WTC11 (cell line): ENCODE results near the gene DNAJC12. TPM values are rescaled to one million over a fixed set of nuclear protein-coding genes. Genes with fewer than 3 reads are reported as not detected.

Experiments
- ATAC-seq: fragments of 200-7000 bp; cut with Tn5 transposase; 2 replicates; pipeline ENCODE4 v1.10.0; 2021; ENCODE audit warnings: mild to moderate bottlenecking, moderate library complexity
- CTCF ChIA-PET: fragments of 300-600 bp; sonication (Branson Sonifier 250); formaldehyde crosslinking; loops from one replicate; lab custom pipeline; 2021; ENCODE audit warnings: antibody characterized with exemption; lab: Charles Lee
- POLR2A ChIA-PET: fragments of 350-600 bp; sonication (Branson Sonifier 250); formaldehyde crosslinking; loops from one replicate; lab custom pipeline; 2021; ENCODE audit warnings: antibody characterized with exemption; lab: Charles Lee
- DNase-seq: peaks from one replicate; pipeline ENCODE4 v3.0.0; 2021; ENCODE audit warnings: low spot score
- H3K27ac Mint-ChIP-seq: 2 replicates; pipeline ENCODE4 v1.8.0; 2021; ENCODE audit warnings: mixed read lengths
- H3K27me3 Mint-ChIP-seq: 2 replicates; pipeline ENCODE4 v1.8.0; 2021; ENCODE audit warnings: low read depth, mild to moderate bottlenecking, moderate library complexity, mixed read lengths
- H3K36me3 Mint-ChIP-seq: 2 replicates; pipeline ENCODE4 v1.8.0; 2021; ENCODE audit warnings: mixed read lengths
- H3K4me1 Mint-ChIP-seq: 2 replicates; pipeline ENCODE4 v1.8.0; 2022; ENCODE audit warnings: mixed read lengths
- H3K4me3 Mint-ChIP-seq: 2 replicates; pipeline ENCODE4 v1.8.0; 2021; ENCODE audit warnings: mild to moderate bottlenecking, moderate library complexity, mixed read lengths
- H3K9me3 Mint-ChIP-seq: 2 replicates; pipeline ENCODE4 v1.8.0; 2021; ENCODE audit warnings: mixed read lengths
- CREM ChIP-seq: sonication (generic); formaldehyde crosslinking; IDR thresholded peaks from 2 replicates; pipeline ENCODE4 v1.8.1; 2022; ENCODE audit warnings: mild to moderate bottlenecking, missing genetic modification reagents, moderate library complexity
- IRF2 ChIP-seq: sonication (generic); formaldehyde crosslinking; IDR thresholded peaks from 2 replicates; pipeline ENCODE4 v1.8.0; 2022; ENCODE audit warnings: low read depth, missing genetic modification reagents, borderline replicate concordance
- MYBL2 ChIP-seq: sonication (generic); formaldehyde crosslinking; IDR thresholded peaks from 2 replicates; pipeline ENCODE4 v1.8.1; 2023; ENCODE audit warnings: mild to moderate bottlenecking, moderate library complexity, missing genetic modification reagents
- NR3C1 ChIP-seq: sonication (generic); formaldehyde crosslinking; conservative IDR thresholded peaks from 2 replicates; pipeline ENCODE4 v1.8.1; 2023; ENCODE audit warnings: low read depth, mild to moderate bottlenecking, missing genetic modification reagents
- OVOL2 ChIP-seq: fragments of 250-450 bp; sonication (Bioruptor Pico); IDR thresholded peaks from 2 replicates; pipeline ENCODE4 v1.9.0; 2021; ENCODE audit warnings: mild to moderate bottlenecking, borderline replicate concordance
- RELA ChIP-seq: sonication (generic); formaldehyde crosslinking; IDR thresholded peaks from 2 replicates; pipeline ENCODE4 v1.8.1; 2022; ENCODE audit warnings: missing genetic modification reagents, mild to moderate bottlenecking, borderline replicate concordance
- SMAD3 ChIP-seq: sonication (generic); formaldehyde crosslinking; IDR thresholded peaks from 2 replicates; pipeline ENCODE4 v1.8.0; 2022; ENCODE audit warnings: missing genetic modification reagents, mild to moderate bottlenecking, borderline replicate concordance
- TCF7 ChIP-seq: sonication (generic); formaldehyde crosslinking; IDR thresholded peaks from 2 replicates; pipeline ENCODE4 v1.8.0; 2022; ENCODE audit warnings: mild to moderate bottlenecking, low read depth, missing genetic modification reagents, moderate library complexity
- TEAD4 ChIP-seq: sonication (generic); formaldehyde crosslinking; IDR thresholded peaks from 2 replicates; pipeline ENCODE4 v1.8.0; 2022; ENCODE audit warnings: mild to moderate bottlenecking, missing genetic modification reagents
- ZNF138 ChIP-seq: sonication (generic); formaldehyde crosslinking; conservative IDR thresholded peaks from 2 replicates; pipeline ENCODE4 v1.8.1; 2022; ENCODE audit warnings: mild to moderate bottlenecking, moderate library complexity, missing genetic modification reagents
- ZNF671 ChIP-seq: fragments of 250-450 bp; sonication (Bioruptor Pico); IDR thresholded peaks from 2 replicates; pipeline ENCODE4 v1.8.0; 2021; ENCODE audit warnings: mild to moderate bottlenecking
- total RNA-seq: library from RNA; stranded (reverse); gene quantifications from 3 replicates; pipeline ENCODE4 v1.2.3, GENCODE V29; 2021
- TF ChIP-seq, protein P1 (sequence below): sonication (generic); formaldehyde crosslinking; IDR thresholded peaks from 2 replicates; pipeline ENCODE4 v1.8.0; 2023; ENCODE audit warnings: missing genetic modification reagents, mild to moderate bottlenecking, borderline replicate concordance
- TF ChIP-seq, protein P2 (sequence below): sonication (generic); formaldehyde crosslinking; IDR thresholded peaks from 2 replicates; pipeline ENCODE4 v1.8.0; 2023; ENCODE audit warnings: mild to moderate bottlenecking, missing genetic modification reagents
- TF ChIP-seq, protein P3 (sequence below): fragments of 250-450 bp; sonication (Bioruptor Pico); IDR thresholded peaks from 2 replicates; pipeline ENCODE4 v1.9.0; 2021; ENCODE audit warnings: moderate library complexity, mild to moderate bottlenecking, inconsistent platforms, borderline replicate concordance
- TF ChIP-seq, protein P4 (sequence below): fragments of 250-450 bp; sonication (Bioruptor Pico); IDR thresholded peaks from 2 replicates; pipeline ENCODE4 v1.8.0; 2021; ENCODE audit warnings: mild to moderate bottlenecking
- TF ChIP-seq, protein P5 (sequence below): sonication (generic); formaldehyde crosslinking; IDR thresholded peaks from 2 replicates; pipeline ENCODE4 v1.8.1; 2023; ENCODE audit warnings: mild to moderate bottlenecking, missing genetic modification reagents, borderline replicate concordance
- TF ChIP-seq, protein P6 (sequence below): fragments of 250-450 bp; sonication (Bioruptor Pico); IDR thresholded peaks from 2 replicates; pipeline ENCODE4 v1.9.0; 2021; ENCODE audit warnings: mild to moderate bottlenecking
- TF ChIP-seq, protein P7 (sequence below): sonication (generic); formaldehyde crosslinking; IDR thresholded peaks from 2 replicates; pipeline ENCODE4 v1.8.1; 2022; ENCODE audit warnings: mild to moderate bottlenecking, moderate library complexity, missing genetic modification reagents

The DNAJC12 gene
- total RNA-seq, 1 experiment from 2014 or later: 0.94 TPM

DNA sequence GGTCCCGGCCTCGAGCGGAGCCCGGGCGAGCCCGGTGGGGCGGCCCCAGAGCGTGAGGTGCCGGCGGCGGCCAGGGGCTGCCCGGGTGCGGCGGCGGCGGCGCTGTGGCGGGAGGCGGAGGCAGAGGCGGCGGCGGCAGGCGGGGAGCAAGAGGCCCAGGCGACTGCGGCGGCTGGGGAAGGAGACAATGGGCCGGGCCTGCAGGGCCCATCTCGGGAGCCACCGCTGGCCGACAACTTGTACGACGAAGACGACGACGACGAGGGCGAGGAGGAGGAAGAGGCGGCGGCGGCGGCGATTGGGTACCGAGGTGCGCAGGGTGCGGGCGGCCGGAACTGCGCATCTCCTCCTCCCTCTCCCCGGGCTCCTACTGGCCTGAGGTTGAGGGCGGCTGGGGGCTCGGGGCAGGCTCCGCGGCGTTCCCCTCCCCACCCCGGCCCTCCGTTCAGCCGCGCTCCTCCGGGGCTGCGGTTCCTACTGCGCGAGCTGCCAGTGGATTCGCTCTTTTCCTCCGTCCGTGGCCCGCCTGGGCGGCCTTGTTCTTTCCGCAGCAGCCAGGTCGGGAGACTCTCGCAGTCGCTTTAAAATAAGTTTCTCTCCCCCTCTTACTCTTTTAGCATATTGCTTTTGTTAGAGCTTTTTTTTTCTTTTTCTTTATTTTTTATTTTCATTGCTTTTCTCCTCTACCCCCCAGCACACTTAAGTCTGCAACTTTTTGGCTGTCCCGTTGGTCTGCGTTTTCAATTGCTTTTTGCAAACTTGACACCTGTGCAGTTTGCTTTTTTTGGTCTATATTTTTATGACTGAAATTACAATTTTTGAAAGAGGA lies 47.1 kb upstream of the DNAJC12 start (continued):
- TF ChIP-seq, protein P1, sequence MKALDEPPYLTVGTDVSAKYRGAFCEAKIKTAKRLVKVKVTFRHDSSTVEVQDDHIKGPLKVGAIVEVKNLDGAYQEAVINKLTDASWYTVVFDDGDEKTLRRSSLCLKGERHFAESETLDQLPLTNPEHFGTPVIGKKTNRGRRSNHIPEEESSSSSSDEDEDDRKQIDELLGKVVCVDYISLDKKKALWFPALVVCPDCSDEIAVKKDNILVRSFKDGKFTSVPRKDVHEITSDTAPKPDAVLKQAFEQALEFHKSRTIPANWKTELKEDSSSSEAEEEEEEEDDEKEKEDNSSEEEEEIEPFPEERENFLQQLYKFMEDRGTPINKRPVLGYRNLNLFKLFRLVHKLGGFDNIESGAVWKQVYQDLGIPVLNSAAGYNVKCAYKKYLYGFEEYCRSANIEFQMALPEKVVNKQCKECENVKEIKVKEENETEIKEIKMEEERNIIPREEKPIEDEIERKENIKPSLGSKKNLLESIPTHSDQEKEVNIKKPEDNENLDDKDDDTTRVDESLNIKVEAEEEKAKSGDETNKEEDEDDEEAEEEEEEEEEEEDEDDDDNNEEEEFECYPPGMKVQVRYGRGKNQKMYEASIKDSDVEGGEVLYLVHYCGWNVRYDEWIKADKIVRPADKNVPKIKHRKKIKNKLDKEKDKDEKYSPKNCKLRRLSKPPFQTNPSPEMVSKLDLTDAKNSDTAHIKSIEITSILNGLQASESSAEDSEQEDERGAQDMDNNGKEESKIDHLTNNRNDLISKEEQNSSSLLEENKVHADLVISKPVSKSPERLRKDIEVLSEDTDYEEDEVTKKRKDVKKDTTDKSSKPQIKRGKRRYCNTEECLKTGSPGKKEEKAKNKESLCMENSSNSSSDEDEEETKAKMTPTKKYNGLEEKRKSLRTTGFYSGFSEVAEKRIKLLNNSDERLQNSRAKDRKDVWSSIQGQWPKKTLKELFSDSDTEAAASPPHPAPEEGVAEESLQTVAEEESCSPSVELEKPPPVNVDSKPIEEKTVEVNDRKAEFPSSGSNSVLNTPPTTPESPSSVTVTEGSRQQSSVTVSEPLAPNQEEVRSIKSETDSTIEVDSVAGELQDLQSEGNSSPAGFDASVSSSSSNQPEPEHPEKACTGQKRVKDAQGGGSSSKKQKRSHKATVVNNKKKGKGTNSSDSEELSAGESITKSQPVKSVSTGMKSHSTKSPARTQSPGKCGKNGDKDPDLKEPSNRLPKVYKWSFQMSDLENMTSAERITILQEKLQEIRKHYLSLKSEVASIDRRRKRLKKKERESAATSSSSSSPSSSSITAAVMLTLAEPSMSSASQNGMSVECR: 0 out of 2 replicates have a peak, but pooled peaks have one; percentile 7

DNA sequence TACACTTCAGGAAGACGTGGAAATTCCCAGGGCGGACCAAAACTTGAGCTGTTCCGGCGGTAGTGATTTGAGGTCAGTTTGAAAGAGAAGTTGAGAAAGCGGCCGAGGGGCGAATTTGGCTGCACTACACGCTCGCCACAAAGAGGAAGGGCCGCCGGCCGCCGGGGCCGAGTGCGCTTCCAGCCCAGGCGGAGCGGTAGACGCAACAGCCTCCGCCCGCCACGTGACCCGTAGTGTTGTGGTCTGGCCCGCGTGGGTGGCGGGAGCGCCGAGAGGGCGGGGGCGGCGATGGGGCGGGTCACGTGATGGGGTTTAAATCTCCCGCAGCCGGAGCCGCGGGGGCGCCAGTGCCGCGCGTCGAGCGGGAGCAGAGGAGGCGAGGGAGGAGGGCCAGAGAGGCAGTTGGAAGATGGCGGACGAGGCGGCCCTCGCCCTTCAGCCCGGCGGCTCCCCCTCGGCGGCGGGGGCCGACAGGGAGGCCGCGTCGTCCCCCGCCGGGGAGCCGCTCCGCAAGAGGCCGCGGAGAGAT lies 46.4 kb upstream of the DNAJC12 start, which contains the start of gene SIRT1:
Gene SIRT1 (plus strand): TSS at position 344 of the 529 bp plus-strand sequence. CDS start 66 bp downstream, at position 410.
- ATAC-seq (peak; percentile 87), DNase-seq (peak; percentile 96)
- peak within 1 kb of the TSS; percentile 91 for H3K4me3 Mint-ChIP-seq
- peak within 1 kb of the TSS; percentile 96 for H3K27ac Mint-ChIP-seq
- peaks cover under 1% of the 10 kb centered on the region; the same call in 1 of the 2 replicates for H3K9me3 Mint-ChIP-seq
- ChIA-PET POLR2A (interaction anchor here (0.9 to 3.6 kb wide), 3 partner anchors 22 to 447 kb away, joined by 3 to 20 read pairs (median 6); partner anchors contain the start of gene HNRNPH3), CTCF (interaction anchor here (1.0 to 2.6 kb wide), 4 partner anchors 23 to 96 kb away, joined by 4 to 19 read pairs (median 7); no protein-coding TSS in a partner anchor)
- peaks cover 20% of the 10 kb centered on the region for H3K4me1 Mint-ChIP-seq
- H3K27me3 Mint-ChIP-seq: no peaks in the 10 kb centered on the region
- H3K36me3 Mint-ChIP-seq: peaks cover 30% of the 10 kb centered on the region
- no peak for TF ChIP-seq TEAD4 (CRISPR knock-in tag)
- 0 out of 2 replicates have a peak, but pooled peaks have one; percentile 45 for TF ChIP-seq SMAD3
- no peak; the same call in none of the 2 replicates for TF ChIP-seq MYBL2 (CRISPR knock-in tag)
- 0 out of 2 replicates have a peak, but pooled peaks have one; percentile 45 for TF ChIP-seq CREM (CRISPR knock-in tag)
- TF ChIP-seq ZNF671: no peak
- TF ChIP-seq, protein P2, sequence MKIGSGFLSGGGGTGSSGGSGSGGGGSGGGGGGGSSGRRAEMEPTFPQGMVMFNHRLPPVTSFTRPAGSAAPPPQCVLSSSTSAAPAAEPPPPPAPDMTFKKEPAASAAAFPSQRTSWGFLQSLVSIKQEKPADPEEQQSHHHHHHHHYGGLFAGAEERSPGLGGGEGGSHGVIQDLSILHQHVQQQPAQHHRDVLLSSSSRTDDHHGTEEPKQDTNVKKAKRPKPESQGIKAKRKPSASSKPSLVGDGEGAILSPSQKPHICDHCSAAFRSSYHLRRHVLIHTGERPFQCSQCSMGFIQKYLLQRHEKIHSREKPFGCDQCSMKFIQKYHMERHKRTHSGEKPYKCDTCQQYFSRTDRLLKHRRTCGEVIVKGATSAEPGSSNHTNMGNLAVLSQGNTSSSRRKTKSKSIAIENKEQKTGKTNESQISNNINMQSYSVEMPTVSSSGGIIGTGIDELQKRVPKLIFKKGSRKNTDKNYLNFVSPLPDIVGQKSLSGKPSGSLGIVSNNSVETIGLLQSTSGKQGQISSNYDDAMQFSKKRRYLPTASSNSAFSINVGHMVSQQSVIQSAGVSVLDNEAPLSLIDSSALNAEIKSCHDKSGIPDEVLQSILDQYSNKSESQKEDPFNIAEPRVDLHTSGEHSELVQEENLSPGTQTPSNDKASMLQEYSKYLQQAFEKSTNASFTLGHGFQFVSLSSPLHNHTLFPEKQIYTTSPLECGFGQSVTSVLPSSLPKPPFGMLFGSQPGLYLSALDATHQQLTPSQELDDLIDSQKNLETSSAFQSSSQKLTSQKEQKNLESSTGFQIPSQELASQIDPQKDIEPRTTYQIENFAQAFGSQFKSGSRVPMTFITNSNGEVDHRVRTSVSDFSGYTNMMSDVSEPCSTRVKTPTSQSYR (CRISPR knock-in tag): 0 out of 2 replicates have a peak, but pooled peaks have one; percentile 23
- TF ChIP-seq RELA (CRISPR knock-in tag): no peak
- no peak for TF ChIP-seq ZNF138 (CRISPR knock-in tag)
- TF ChIP-seq IRF2 (CRISPR knock-in tag): no peak
- TF ChIP-seq, protein P3, sequence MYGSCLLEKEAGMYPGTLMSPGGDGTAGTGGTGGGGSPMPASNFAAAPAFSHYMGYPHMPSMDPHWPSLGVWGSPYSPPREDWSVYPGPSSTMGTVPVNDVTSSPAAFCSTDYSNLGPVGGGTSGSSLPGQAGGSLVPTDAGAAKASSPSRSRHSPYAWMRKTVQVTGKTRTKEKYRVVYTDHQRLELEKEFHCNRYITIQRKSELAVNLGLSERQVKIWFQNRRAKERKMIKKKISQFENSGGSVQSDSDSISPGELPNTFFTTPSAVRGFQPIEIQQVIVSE (CRISPR knock-in tag): no peak
- TF ChIP-seq, protein P4, sequence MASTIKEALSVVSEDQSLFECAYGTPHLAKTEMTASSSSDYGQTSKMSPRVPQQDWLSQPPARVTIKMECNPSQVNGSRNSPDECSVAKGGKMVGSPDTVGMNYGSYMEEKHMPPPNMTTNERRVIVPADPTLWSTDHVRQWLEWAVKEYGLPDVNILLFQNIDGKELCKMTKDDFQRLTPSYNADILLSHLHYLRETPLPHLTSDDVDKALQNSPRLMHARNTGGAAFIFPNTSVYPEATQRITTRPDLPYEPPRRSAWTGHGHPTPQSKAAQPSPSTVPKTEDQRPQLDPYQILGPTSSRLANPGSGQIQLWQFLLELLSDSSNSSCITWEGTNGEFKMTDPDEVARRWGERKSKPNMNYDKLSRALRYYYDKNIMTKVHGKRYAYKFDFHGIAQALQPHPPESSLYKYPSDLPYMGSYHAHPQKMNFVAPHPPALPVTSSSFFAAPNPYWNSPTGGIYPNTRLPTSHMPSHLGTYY (CRISPR knock-in tag): no peak
- no peak for TF ChIP-seq OVOL2
- TF ChIP-seq, protein P5, sequence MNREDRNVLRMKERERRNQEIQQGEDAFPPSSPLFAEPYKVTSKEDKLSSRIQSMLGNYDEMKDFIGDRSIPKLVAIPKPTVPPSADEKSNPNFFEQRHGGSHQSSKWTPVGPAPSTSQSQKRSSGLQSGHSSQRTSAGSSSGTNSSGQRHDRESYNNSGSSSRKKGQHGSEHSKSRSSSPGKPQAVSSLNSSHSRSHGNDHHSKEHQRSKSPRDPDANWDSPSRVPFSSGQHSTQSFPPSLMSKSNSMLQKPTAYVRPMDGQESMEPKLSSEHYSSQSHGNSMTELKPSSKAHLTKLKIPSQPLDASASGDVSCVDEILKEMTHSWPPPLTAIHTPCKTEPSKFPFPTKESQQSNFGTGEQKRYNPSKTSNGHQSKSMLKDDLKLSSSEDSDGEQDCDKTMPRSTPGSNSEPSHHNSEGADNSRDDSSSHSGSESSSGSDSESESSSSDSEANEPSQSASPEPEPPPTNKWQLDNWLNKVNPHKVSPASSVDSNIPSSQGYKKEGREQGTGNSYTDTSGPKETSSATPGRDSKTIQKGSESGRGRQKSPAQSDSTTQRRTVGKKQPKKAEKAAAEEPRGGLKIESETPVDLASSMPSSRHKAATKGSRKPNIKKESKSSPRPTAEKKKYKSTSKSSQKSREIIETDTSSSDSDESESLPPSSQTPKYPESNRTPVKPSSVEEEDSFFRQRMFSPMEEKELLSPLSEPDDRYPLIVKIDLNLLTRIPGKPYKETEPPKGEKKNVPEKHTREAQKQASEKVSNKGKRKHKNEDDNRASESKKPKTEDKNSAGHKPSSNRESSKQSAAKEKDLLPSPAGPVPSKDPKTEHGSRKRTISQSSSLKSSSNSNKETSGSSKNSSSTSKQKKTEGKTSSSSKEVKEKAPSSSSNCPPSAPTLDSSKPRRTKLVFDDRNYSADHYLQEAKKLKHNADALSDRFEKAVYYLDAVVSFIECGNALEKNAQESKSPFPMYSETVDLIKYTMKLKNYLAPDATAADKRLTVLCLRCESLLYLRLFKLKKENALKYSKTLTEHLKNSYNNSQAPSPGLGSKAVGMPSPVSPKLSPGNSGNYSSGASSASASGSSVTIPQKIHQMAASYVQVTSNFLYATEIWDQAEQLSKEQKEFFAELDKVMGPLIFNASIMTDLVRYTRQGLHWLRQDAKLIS (CRISPR knock-in tag): no peak
- no peak for TF ChIP-seq TCF7 (CRISPR knock-in tag)
- TF ChIP-seq, protein P6, sequence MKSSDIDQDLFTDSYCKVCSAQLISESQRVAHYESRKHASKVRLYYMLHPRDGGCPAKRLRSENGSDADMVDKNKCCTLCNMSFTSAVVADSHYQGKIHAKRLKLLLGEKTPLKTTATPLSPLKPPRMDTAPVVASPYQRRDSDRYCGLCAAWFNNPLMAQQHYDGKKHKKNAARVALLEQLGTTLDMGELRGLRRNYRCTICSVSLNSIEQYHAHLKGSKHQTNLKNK (CRISPR knock-in tag): no peak
- no peak for TF ChIP-seq NR3C1 (CRISPR knock-in tag)
- TF ChIP-seq, protein P7, sequence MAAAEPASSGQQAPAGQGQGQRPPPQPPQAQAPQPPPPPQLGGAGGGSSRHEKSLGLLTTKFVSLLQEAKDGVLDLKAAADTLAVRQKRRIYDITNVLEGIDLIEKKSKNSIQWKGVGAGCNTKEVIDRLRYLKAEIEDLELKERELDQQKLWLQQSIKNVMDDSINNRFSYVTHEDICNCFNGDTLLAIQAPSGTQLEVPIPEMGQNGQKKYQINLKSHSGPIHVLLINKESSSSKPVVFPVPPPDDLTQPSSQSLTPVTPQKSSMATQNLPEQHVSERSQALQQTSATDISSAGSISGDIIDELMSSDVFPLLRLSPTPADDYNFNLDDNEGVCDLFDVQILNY (CRISPR knock-in tag): peak; percentile 91
